BJ (cell line): ENCODE data around the gene PCBP4. TPM values are rescaled to one million over a fixed set of nuclear protein-coding genes. Genes with fewer than 3 reads are reported as not detected.

Experiments
- CTCF ChIA-PET: fragments of 350-600 bp; formaldehyde crosslinking; extraction: SDS; loops from one replicate; lab custom pipeline; 2021; ENCODE audit warnings: antibody characterized with exemption, inconsistent platforms; lab: Yijun Ruan, JAX
- POLR2A ChIA-PET: fragments of 300-600 bp; sonication (Branson Sonifier 250); formaldehyde crosslinking; extraction: SDS; loops from one replicate; lab custom pipeline; 2021; ENCODE audit warnings: antibody characterized with exemption; lab: Charles Lee
- DNase-seq: peaks from one replicate; pipeline ENCODE4 v3.0.0-alpha.2; 2011; ENCODE audit warnings: low read depth
- H3K27me3 ChIP-seq: 2 replicates; pipeline ENCODE4 v1.6.0; 2011; ENCODE audit warnings: low read length; ENCODE audit not compliant: control insufficient read depth, insufficient read depth
- H3K36me3 ChIP-seq: 2 replicates; pipeline ENCODE4 v1.5.1; 2011; ENCODE audit warnings: low read length; ENCODE audit not compliant: control insufficient read depth, insufficient read depth
- H3K4me3 ChIP-seq: 2 replicates; pipeline ENCODE4 v1.5.1; 2011; ENCODE audit warnings: low read depth, mild to moderate bottlenecking, control low read depth, low read length
- polyA plus RNA-seq: library from polyadenylated mRNA; depleted of rRNA; stranded (reverse); fragments of >200 nt; gene quantifications from 2 replicates; pipeline ENCODE4 v1.2.3, GENCODE V29; 2011
- TF ChIP-seq, protein P1 (sequence below): IDR thresholded peaks from 2 replicates; pipeline ENCODE4 v1.5.1; 2011; ENCODE audit warnings: low read depth, mild to moderate bottlenecking, control low read depth, inconsistent platforms, low read length, moderate library complexity; ENCODE audit not compliant: insufficient read depth

Gene PCBP4
- polyA plus RNA-seq, 1 experiment, result 88.7 TPM

GRCh38 chr3:51959651-51960050 lies 7.6 kb downstream of the PCBP4 start:
- DNase-seq, result no peak
- Histone ChIP-seq H3K27me3 (no peaks in the 10 kb centered on the region), H3K36me3 (peaks cover 30% of the 10 kb centered on the region), H3K4me3 (no peak overlapping the region)
- POLR2A ChIA-PET, result no interaction called here
- CTCF ChIA-PET, result interaction anchor here (1.2 to 3.4 kb wide), 2 partner anchors 14 to 18 kb away, joined by 3 to 11 read pairs; partner anchors contain the start of genes ABHD14B and RRP9
- TF ChIP-seq, protein P1, sequence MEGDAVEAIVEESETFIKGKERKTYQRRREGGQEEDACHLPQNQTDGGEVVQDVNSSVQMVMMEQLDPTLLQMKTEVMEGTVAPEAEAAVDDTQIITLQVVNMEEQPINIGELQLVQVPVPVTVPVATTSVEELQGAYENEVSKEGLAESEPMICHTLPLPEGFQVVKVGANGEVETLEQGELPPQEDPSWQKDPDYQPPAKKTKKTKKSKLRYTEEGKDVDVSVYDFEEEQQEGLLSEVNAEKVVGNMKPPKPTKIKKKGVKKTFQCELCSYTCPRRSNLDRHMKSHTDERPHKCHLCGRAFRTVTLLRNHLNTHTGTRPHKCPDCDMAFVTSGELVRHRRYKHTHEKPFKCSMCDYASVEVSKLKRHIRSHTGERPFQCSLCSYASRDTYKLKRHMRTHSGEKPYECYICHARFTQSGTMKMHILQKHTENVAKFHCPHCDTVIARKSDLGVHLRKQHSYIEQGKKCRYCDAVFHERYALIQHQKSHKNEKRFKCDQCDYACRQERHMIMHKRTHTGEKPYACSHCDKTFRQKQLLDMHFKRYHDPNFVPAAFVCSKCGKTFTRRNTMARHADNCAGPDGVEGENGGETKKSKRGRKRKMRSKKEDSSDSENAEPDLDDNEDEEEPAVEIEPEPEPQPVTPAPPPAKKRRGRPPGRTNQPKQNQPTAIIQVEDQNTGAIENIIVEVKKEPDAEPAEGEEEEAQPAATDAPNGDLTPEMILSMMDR, result no peak

DNA sequence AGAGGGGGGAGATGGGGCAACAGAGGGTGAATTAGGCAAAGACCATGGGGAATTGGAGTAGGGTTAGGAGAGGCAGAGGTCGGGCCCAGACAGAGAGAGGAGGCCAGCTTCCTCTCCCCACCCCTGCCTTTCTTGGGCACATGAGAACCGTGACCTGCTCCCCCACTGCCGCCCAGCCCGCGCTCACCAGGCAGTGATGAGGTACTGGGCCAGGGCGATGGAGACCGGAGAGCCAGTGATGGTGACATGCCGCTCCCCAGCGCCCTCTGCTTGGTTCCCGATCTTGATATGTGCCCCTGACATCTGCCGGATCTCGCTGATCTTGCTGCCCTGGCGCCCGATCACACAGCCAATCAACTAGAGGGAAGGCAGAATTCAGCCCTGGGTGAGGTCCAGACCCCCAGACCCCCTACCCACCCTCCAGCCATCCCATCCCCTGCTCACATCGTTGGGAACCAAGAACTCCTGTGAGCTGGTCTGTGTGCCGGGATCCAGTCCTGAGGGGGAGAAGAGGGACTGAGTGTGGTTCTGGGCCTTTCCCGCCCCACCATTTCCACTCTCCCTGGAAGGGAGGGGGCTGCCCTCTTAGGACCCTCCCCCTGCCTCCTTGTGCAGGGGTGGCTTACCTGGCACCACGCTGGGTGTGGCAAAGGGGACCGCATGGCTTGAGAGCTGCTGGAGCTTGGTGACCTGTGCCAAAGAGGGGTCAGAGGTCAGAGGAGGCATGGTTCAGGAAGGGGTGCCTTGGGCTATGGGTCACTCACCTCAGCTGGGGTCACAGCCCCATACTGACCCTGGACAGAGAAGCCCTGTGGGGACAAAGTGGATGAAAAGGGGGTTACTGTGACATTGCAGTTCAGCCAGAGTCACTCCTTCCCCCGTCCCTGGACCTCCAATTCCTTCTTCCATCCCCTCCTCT lies 8.4 kb downstream of the PCBP4 start:
- CTCF ChIA-PET, result interaction anchor here (1.2 to 3.4 kb wide), 3 partner anchors 15 to 17 kb away, joined by 3 to 12 read pairs (median 11); partner anchors contain the start of genes ABHD14B, PARP3 and RRP9
- H3K36me3 ChIP-seq, result peaks cover 30% of the 10 kb centered on the region

GRCh38 chr3:51957520-51958205 lies 9.6 kb downstream of the PCBP4 start:
- Histone ChIP-seq H3K27me3 (no peaks in the 10 kb centered on the region), H3K4me3 (no peak overlapping the region), H3K36me3 (peaks cover 27% of the 10 kb centered on the region)
- DNase-seq, result no peak
- CTCF ChIA-PET, result interaction anchor here (1.8 to 3.4 kb wide), 3 partner anchors 13 to 16 kb away, joined by 6 to 12 read pairs (median 11); partner anchors contain the start of genes ABHD14B, PARP3 and RRP9
- POLR2A ChIA-PET, result interaction anchor here (0.5 kb wide), 1 partner anchor 16 kb away, joined by 3 read pairs; no protein-coding TSS in a partner anchor
- TF ChIP-seq, protein P1, result no peak

More for the DNA sequence above, 8.4 kb downstream of the PCBP4 start:
- Histone ChIP-seq H3K4me3 (no peak overlapping the region), H3K27me3 (no peaks in the 10 kb centered on the region)
- TF ChIP-seq, protein P1, result no peak
- POLR2A ChIA-PET, result no interaction called here
- no peak for DNase-seq

DNA sequence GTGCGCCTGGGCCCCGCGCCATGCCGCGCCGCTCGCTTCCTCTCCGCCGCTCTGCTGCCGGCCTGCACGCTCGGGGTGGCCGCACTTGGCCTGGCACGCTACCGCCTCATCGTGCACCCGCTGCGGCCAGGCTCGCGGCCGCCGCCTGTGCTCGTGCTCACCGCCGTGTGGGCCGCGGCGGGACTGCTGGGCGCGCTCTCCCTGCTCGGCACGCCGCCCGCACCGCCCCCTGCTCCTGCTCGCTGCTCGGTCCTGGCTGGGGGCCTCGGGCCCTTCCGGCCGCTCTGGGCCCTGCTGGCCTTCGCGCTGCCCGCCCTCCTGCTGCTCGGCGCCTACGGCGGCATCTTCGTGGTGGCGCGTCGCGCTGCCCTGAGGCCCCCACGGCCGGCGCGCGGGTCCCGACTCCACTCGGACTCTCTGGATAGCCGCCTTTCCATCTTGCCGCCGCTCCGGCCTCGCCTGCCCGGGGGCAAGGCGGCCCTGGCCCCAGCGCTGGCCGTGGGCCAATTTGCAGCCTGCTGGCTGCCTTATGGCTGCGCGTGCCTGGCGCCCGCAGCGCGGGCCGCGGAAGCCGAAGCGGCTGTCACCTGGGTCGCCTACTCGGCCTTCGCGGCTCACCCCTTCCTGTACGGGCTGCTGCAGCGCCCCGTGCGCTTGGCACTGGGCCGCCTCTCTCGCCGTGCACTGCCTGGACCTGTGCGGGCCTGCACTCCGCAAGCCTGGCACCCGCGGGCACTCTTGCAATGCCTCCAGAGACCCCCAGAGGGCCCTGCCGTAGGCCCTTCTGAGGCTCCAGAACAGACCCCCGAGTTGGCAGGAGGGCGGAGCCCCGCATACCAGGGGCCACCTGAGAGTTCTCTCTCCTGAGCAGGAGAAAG lies 11.1 kb downstream of the PCBP4 start:
- H3K36me3 ChIP-seq, result peaks cover 25% of the 10 kb centered on the region
- ChIA-PET CTCF (interaction anchor here (1.8 to 5.3 kb wide), 3 partner anchors 11 to 14 kb away, joined by 6 to 42 read pairs (median 12); partner anchors contain the start of genes PARP3 and RRP9), POLR2A (no interaction called here)
- H3K27me3 ChIP-seq, result no peaks in the 10 kb centered on the region
- TF ChIP-seq, protein P1, result peak; percentile 53
- H3K4me3 ChIP-seq, result no peak overlapping the region
- no peak for DNase-seq
